ENCODE measurements around the gene PPP2R2B. TPM values are rescaled to one million over a fixed set of nuclear protein-coding genes. Genes with fewer than 3 reads are reported as not detected.

The PPP2R2B gene
- total RNA-seq, 1 experiment from 2014 or later, result not detected

GRCh38 chr5:146910239-146910638 lies 31.7 kb upstream of the PPP2R2B start:
- POLR2A ChIA-PET, result no interaction called here
- TF ChIP-seq EZH2 (IDR thresholded peaks at IDR 0.05), result no peak
- no peak for TF ChIP-seq SIN3A (IDR thresholded peaks at IDR 0.05; ENCODE audit: low read depth)
- no peak for TF ChIP-seq FOSL1 (IDR thresholded peaks at IDR 0.05; ENCODE audit: low read depth)
- TF ChIP-seq ZFX (IDR thresholded peaks at IDR 0.05), result no peak
- no peak for TF ChIP-seq EGR1 (IDR thresholded peaks at IDR 0.05; ENCODE audit: low read depth)
- TF ChIP-seq, protein P1, sequence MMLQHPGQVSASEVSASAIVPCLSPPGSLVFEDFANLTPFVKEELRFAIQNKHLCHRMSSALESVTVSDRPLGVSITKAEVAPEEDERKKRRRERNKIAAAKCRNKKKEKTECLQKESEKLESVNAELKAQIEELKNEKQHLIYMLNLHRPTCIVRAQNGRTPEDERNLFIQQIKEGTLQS (IDR thresholded peaks at IDR 0.05), result no peak
- no peak for TF ChIP-seq POLR2A (IDR thresholded peaks at IDR 0.05; ENCODE audit: borderline replicate concordance, extremely low read depth, insufficient read depth, insufficient read length)
- no peak for TF ChIP-seq JUND (IDR thresholded peaks at IDR 0.05)
- no peak for TF ChIP-seq TCF7L2 (IDR thresholded peaks at IDR 0.05; ENCODE audit: borderline replicate concordance, extremely low read depth, insufficient read depth, insufficient read length)
- BruUV-seq (replicated peaks), result no TSS peak
- no peak overlapping the region for H3K4me2 ChIP-seq (ENCODE audit: low read length)
- no peak overlapping the region for H3K9ac ChIP-seq (ENCODE audit: low read length)
- H3K79me2 ChIP-seq (ENCODE audit: insufficient read depth, low read length), result no peaks in the 10 kb centered on the region
- no peak overlapping the region for H3K27ac ChIP-seq (ENCODE audit: low read depth, low read length)
- RAD21 ChIA-PET (ENCODE audit: low non-redundant PET in 1 of 2, low total read pairs in 2 of 2, uncharacterized antibody in 2 of 2, unreplicated experiment in 2 of 2), result no interaction called here
- no peak overlapping the region for H3K4me3 ChIP-seq (replicated peaks in 1 of 2; ENCODE audit: low read depth in 1 of 2, low read length in 2 of 2)
- no peaks in the 10 kb centered on the region for H4K20me1 ChIP-seq (ENCODE audit: insufficient read depth)
- no peaks in the 10 kb centered on the region for H3K4me1 ChIP-seq (ENCODE audit: control insufficient read depth in 1 of 2, insufficient read depth in 2 of 2, low read length in 2 of 2)
- H3K36me3 ChIP-seq (ENCODE audit: control insufficient read depth in 1 of 2, insufficient read depth in 2 of 2, low read length in 2 of 2), result no peaks in the 10 kb centered on the region
- no peak overlapping the region for H2AFZ ChIP-seq (ENCODE audit: low read depth, low read length, poor library complexity, severe bottlenecking)
- intact Hi-C loops (cut with micrococcal nuclease), result no loop called here
- H3K9me3 ChIP-seq (ENCODE audit: control insufficient read depth in 1 of 2, insufficient read depth in 1 of 2, low read depth in 1 of 2, low read length in 2 of 2), result no peaks in the 10 kb centered on the region
- ATAC-seq (no peak), DNase-seq (ENCODE audit: low read depth, low spot score) (no peak)
- CTCF ChIA-PET, result no interaction called here
- no peaks in the 10 kb centered on the region for H3K9me2 ChIP-seq (ENCODE audit: insufficient read depth)
- no peaks in the 10 kb centered on the region for H3K27me3 ChIP-seq (ENCODE audit: insufficient read depth, low read length)

DNA sequence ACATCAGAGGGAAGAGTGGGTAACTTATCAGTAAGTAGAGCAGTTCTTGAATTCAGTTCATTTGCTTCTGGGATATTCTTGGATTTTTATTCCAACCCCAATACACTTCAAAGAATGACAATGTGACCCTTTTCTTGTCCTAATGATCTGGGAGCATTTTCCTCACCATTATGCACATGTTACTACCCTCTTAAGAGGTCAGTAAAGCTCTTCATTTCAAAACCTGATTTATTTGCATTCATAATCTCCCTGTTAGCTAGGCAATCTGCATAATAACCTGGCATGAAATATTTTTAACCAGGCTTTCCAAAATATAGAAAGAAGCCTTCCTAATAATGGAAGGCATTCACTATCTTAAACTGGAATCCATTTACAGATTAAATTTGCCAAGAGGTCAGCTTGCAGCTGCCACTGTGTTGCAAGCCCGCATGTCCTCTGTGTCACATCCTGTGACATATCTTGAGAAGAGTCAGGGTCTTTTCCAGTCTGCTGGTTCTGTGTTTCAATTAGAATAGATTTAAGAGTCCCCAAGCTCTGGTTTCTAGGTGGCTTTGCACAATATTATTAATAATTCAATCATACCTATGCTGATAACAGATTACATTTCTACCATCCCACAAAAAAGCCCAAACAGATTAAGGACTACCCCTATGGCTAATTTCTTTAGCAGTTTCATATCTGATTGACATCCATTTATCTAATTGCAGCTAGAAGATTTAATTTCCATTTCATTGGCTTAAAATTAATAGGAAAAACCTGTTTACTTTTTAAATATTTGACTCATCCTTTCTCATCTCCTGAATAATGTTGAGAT lies 30.9 kb upstream of the PPP2R2B start:
- Histone ChIP-seq H3K27me3 (ENCODE audit: insufficient read depth, low read length) (no peaks in the 10 kb centered on the region), H3K9me2 (ENCODE audit: insufficient read depth) (no peaks in the 10 kb centered on the region), H3K27ac (ENCODE audit: low read depth, low read length) (no peak overlapping the region), H3K36me3 (ENCODE audit: control insufficient read depth in 1 of 2, insufficient read depth in 2 of 2, low read length in 2 of 2) (no peaks in the 10 kb centered on the region), H3K4me1 (ENCODE audit: control insufficient read depth in 1 of 2, insufficient read depth in 2 of 2, low read length in 2 of 2) (no peaks in the 10 kb centered on the region), H2AFZ (ENCODE audit: low read depth, low read length, poor library complexity, severe bottlenecking) (no peak overlapping the region), H4K20me1 (ENCODE audit: insufficient read depth) (no peaks in the 10 kb centered on the region), H3K4me3 (replicated peaks in 1 of 2; ENCODE audit: low read depth in 1 of 2, low read length in 2 of 2) (no peak overlapping the region), H3K9ac (ENCODE audit: low read length) (no peak overlapping the region), H3K9me3 (ENCODE audit: control insufficient read depth in 1 of 2, insufficient read depth in 1 of 2, low read depth in 1 of 2, low read length in 2 of 2) (no peaks in the 10 kb centered on the region), H3K79me2 (ENCODE audit: insufficient read depth, low read length) (no peaks in the 10 kb centered on the region), H3K4me2 (ENCODE audit: low read length) (no peak overlapping the region)
- intact Hi-C loops (cut with micrococcal nuclease), result no loop called here
- ChIA-PET POLR2A (no interaction called here), CTCF (no interaction called here), RAD21 (ENCODE audit: low non-redundant PET in 1 of 2, low total read pairs in 2 of 2, uncharacterized antibody in 2 of 2, unreplicated experiment in 2 of 2) (no interaction called here)
- BruUV-seq (replicated peaks), result no TSS peak
- ATAC-seq, result no peak
- DNase-seq (ENCODE audit: low read depth, low spot score), result no peak
- TF ChIP-seq POLR2AphosphoS5 (IDR thresholded peaks at IDR 0.05; ENCODE audit: low read depth, low read length), result no peak
- TF ChIP-seq SP1 (IDR thresholded peaks at IDR 0.05; ENCODE audit: low read depth), result no peak
- no peak for TF ChIP-seq YY1 (IDR thresholded peaks at IDR 0.05; ENCODE audit: extremely low read depth, insufficient replicate concordance, low read depth, low read length)
- no peak for TF ChIP-seq FOSL1 (IDR thresholded peaks at IDR 0.05; ENCODE audit: low read depth)
